Spinal cord (tissue), 10 donors: ENCODE results near the gene PTPN23. TPM values are rescaled to one million over a fixed set of nuclear protein-coding genes. Genes with fewer than 3 reads are reported as not detected.
A peak's percentile ranks its signal among the peaks of the same experiment; 100 is the strongest.
"Not testable (repeated sequence)": the region's sequence is repeated elsewhere in the genome, so short reads cannot be mapped to it uniquely, and the experiment has no call there.

ENCODE experiments used
- DNase-seq, 6 donors: peaks; one replicate each; pipeline versions ENCODE4 v3.0.0 to v3.0.0-alpha.2; 2013 to 2015; ENCODE audit warnings: low spot score in 6 of 6, low read depth in 4 of 6
- H3K27ac ChIP-seq: one replicate; pipeline ENCODE4 v1.5.1; 2013; ENCODE audit warnings: low read depth, low read length, control low read depth
- H3K27me3 ChIP-seq: one replicate; pipeline ENCODE4 v1.6.1; 2013; ENCODE audit warnings: low read length; ENCODE audit not compliant: control insufficient read depth, insufficient read depth
- H3K36me3 ChIP-seq: one replicate; pipeline ENCODE4 v1.6.1; 2013; ENCODE audit warnings: low read length; ENCODE audit not compliant: control insufficient read depth, insufficient read depth
- H3K4me1 ChIP-seq: one replicate; pipeline ENCODE4 v1.6.1; 2013; ENCODE audit warnings: low read length; ENCODE audit not compliant: control insufficient read depth, insufficient read depth
- H3K4me3 ChIP-seq: one replicate; pipeline ENCODE4 v1.5.1; 2013; ENCODE audit warnings: low read depth, low read length, control low read depth
- H3K9me3 ChIP-seq: one replicate; pipeline ENCODE4 v1.6.1; 2013; ENCODE audit warnings: low read length; ENCODE audit not compliant: control insufficient read depth, insufficient read depth
- WGBS: methylation state at CpG from one replicate; pipeline ENCODE4 v1.1.5; 2013; ENCODE audit warnings: missing lambda C conversion rate; ENCODE audit not compliant: insufficient coverage; 5-methylcytosine and 5-hydroxymethylcytosine counted together
- polyA plus RNA-seq, 2 donors: library from polyadenylated mRNA; unstranded; fragments of 120-200 nt; gene quantifications; one replicate each; pipeline ENCODE4 v1.2.1, GENCODE V29; 2013; ENCODE audit not compliant: insufficient read length in 2 of 2
- total RNA-seq, 2 donors: library from RNA; depleted of rRNA in 1 of 2; stranded (reverse); fragments of 120-200 nt in 1 of 2; fragments of >200 nt in 1 of 2; gene quantifications; one replicate each; pipeline versions ENCODE4 v1.2.3 to v1.2.4, GENCODE V29; 2013 to 2014
- donor health status: healthy.

PTPN23 gene
- total and polyA plus RNA-seq, 4 donors, result 13.8 to 46.7 (median 30.5) TPM

DNA sequence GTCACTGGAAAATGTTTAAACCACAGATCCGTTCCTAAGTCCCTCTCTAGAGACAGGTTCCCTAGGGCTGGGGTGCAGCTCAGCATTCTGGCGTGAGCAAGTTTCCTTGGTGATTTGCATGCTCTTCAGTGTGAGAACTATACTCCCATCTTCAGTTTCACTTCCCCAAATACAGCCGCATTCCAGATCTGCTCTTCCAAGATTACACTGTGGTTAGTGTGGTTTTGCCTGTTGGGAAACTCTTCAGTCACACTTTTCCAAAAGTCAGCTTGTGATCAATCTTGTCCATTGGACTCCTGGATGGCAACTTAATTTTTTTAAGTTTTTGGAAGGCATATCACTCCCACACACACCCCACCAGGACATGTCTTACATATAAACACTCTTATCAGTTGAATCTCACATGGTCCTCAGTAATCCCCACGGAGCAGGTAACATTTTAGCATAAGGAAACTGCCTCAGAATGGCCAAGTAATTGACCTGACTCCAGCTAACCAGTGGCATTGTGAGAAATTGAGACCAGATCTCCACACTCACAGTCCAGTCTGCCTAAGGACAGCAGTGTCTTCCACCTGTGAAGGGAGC is 33.5 kb upstream of the PTPN23 start:
- H3K36me3 ChIP-seq, result peaks cover 32% of the 10 kb centered on the region
- H3K9me3 ChIP-seq, result no peaks in the 10 kb centered on the region
- no peak for DNase-seq
- 82% methylated on average over 3 of the region's 4 CpGs for WGBS
- H3K27ac ChIP-seq, result no peak overlapping the region
- no peaks in the 10 kb centered on the region for H3K4me1 ChIP-seq
- no peak overlapping the region for H3K4me3 ChIP-seq
- no peaks in the 10 kb centered on the region for H3K27me3 ChIP-seq

DNA sequence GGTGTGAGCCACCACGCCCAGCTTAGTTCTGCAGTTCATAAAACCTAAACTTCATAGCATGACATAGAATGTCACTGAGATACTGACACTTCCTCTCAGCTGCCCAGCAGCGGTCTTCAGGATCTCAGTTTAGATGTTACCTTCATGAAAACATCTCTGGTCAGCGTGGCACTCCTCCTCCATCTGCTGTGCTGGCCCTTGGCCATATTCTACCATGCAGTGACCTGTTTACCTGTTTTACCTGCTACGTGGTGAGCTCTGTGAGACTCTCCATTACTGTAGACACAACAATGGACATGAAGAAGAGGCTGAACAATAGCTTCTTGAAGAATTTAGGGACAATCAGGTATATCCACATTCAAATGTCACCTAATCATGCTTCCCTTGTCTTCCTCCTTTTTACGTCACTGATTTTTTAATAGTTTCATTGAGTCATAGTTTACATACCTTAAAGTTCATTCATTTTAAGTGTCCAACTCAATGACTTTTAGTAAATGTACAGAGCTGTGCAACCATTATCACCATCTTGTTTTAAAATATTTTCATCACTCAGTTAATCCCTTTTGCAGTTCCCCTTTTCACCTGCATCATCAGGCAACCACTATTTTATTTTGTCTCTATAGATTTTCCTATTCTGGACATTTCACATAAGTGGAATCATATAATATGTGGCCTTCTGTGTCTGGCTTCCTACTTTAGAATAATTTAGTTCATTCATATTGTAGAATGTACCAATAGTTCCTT is 32.2 kb upstream of the PTPN23 start:
- H3K9me3 ChIP-seq, result no peaks in the 10 kb centered on the region
- H3K36me3 ChIP-seq, result peaks cover 24% of the 10 kb centered on the region
- no peak for DNase-seq
- H3K4me1 ChIP-seq, result no peaks in the 10 kb centered on the region
- no peaks in the 10 kb centered on the region for H3K27me3 ChIP-seq
- no peak overlapping the region for H3K27ac ChIP-seq
- no peak overlapping the region for H3K4me3 ChIP-seq
- WGBS, result 97% methylated on average over 3 of the region's 5 CpGs

DNA sequence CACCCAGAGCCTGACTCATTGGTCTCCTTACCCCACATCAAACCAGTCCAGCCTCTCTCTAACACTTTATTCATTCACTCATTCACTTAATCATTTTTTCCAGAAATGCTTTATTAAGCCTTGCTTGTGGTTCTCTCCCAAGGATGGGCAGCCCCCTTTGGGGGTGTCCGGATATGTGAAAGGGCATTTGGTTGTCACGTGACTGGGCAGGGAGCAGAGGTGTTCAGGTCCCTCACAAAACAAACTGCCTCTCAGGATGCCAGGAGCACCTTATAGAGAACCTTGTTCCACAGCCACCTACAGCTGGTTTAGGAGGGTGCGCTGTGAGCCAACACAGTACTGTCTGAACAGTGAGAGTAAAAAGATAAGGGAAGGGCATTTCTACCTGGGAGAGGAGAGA is 25.8 kb upstream of the PTPN23 start:
- Histone ChIP-seq H3K9me3 (no peaks in the 10 kb centered on the region), H3K4me1 (no peaks in the 10 kb centered on the region), H3K36me3 (no peaks in the 10 kb centered on the region), H3K27me3 (no peaks in the 10 kb centered on the region), H3K27ac (no peak overlapping the region), H3K4me3 (no peak overlapping the region)
- no peak for DNase-seq
- WGBS, result 100% methylated on average over 1 of the region's 3 CpGs

DNA sequence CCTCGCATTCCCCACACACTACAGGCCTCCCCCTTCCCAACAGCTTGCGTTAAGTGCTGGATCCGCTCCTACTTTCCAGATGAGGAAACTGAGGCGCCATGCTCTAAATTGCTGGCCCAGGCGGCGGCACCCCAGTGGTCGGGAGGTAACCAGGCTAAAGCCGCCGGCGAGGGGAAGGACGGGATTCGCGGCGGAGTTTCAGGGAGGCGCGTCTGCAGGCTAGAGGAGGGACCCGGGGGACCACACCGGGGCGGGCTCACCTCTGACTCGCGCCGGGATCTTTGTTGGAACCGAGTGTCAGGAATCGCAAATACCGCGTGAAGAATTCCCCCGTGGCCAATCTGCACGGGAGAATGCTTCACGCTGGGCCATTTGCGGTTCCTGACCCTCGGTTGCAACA is 24.6 kb upstream of the PTPN23 start:
- no peak for DNase-seq
- Histone ChIP-seq H3K27me3 (no peaks in the 10 kb centered on the region), H3K4me1 (no peaks in the 10 kb centered on the region), H3K36me3 (no peaks in the 10 kb centered on the region), H3K4me3 (no peak overlapping the region), H3K9me3 (no peaks in the 10 kb centered on the region), H3K27ac (no peak overlapping the region)
- 92% methylated on average over 31 of the region's 31 CpGs for WGBS

GRCh38 chr3:47359323-47359722 is 21.5 kb upstream of the PTPN23 start:
- Histone ChIP-seq H3K27ac (no peak overlapping the region), H3K9me3 (no peaks in the 10 kb centered on the region), H3K4me1 (no peaks in the 10 kb centered on the region), H3K4me3 (no peak overlapping the region), H3K36me3 (no peaks in the 10 kb centered on the region), H3K27me3 (no peaks in the 10 kb centered on the region)
- no peak for DNase-seq
- 44% methylated on average over 1 of the region's 1 CpG for WGBS

DNA sequence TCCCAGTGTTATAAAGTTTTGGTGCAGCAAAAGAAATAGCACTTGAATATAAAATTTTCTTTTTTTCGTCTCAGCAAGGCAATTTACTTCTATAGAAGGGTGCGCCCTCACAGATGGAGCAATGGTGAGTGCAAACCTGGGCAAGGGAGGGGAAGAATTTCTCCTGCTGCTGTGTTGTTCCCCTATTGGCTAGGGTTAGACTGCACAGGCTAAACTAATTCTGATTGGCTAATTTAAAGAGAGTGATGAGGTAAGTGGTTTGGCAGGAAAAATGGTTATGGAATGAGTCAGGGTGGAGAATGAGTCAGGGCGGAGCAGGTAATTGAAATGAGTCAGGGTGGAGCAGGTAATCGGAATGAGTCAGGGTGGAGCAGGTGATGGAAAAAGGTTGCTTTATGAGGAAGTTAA is 20.7 kb upstream of the PTPN23 start:
- H3K27ac ChIP-seq, H3K36me3 ChIP-seq, H3K27me3 ChIP-seq, H3K4me1 ChIP-seq, H3K4me3 ChIP-seq, DNase-seq, H3K9me3 ChIP-seq: not testable (repeated sequence)
- WGBS, result 89% methylated on average over 3 of the region's 4 CpGs

- no peak for DNase-seq
- 73% methylated on average over 3 of the region's 5 CpGs for WGBS
- Histone ChIP-seq H3K4me1 (no peaks in the 10 kb centered on the region), H3K4me3 (no peak overlapping the region), H3K36me3 (no peaks in the 10 kb centered on the region), H3K27ac (no peak overlapping the region), H3K9me3 (no peaks in the 10 kb centered on the region), H3K27me3 (no peaks in the 10 kb centered on the region)
Measured at GRCh38 chr3:47362701-47363100, 18.1 kb upstream of the PTPN23 start.

- no peaks in the 10 kb centered on the region for H3K4me1 ChIP-seq
- H3K9me3 ChIP-seq, result no peaks in the 10 kb centered on the region
- peak in 2 of 6 donors; percentile 60 to 84 for DNase-seq
- H3K27ac ChIP-seq, result no peak overlapping the region
- WGBS, result 49% methylated on average over 4 of the region's 11 CpGs
- H3K36me3 ChIP-seq, result no peaks in the 10 kb centered on the region
- H3K27me3 ChIP-seq, result no peaks in the 10 kb centered on the region
- H3K4me3 ChIP-seq, result no peak overlapping the region
Measured at GRCh38 chr3:47365213-47366153, 15.3 kb upstream of the PTPN23 start.

- Histone ChIP-seq H3K27me3 (peaks cover 2% of the 10 kb centered on the region), H3K27ac (no peak overlapping the region), H3K36me3 (no peaks in the 10 kb centered on the region), H3K9me3 (no peaks in the 10 kb centered on the region), H3K4me3 (no peak overlapping the region), H3K4me1 (no peaks in the 10 kb centered on the region)
- 100% methylated on average over 1 of the region's 2 CpGs for WGBS
- no peak for DNase-seq
Measured at GRCh38 chr3:47366833-47367232, 14.0 kb upstream of the PTPN23 start.
